GM18511 (cell line): Measurements from ENCODE around the gene FUT3.

Experiments used
- ATAC-seq: cut with Tn5 transposase; IDR thresholded peaks from one replicate; pipeline ENCODE4 v1.9.1; 2021; ENCODE audit warnings: mild to moderate bottlenecking, moderate library complexity; ENCODE audit not compliant: unreplicated experiment

Gene FUT3

DNA sequence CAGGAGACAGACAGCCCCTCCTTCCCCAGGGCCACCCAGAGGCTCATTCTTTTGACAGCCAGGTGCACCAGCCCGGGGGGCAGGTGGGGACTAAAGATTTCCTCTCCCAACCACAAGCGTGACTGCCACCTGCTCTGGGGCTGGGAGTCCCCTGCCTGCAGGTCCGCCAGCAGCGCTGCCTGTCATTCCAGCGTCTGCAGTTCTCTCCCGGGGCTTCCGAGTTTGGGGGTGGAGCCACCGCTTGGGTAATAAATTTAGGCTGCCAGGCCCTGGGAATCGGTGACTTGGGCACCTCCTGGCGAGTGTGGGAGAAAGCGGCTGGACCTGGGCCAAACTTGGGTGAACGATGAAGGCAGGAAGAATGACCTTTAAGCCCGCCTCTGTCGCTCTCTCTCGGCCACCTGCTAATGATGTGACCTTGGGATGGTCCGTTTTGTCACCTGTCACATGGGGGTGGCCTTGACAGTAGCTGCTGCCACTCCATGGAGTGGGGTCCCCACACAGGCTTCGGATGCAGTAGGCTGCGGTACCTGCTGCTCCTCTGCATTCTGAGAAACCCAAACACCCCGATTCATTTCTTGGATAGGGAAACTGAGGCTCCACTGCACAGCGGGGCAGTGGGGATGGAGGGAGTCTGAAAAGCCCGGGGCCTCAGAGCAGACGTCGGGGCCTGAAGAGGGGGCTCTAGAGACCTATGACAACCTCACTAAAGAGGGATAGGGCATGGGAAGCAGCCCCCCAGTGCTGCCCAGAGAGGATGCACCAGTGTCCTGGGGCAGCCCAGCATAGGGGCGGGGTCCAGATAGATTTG, 24.5 kb downstream of the FUT3 start:
- ATAC-seq, result no peak

- no peak for ATAC-seq
Observed at GRCh38 chr19:5825178-5825577, 26.1 kb downstream of the FUT3 start.

GRCh38 chr19:5824751-5825150, 26.5 kb downstream of the FUT3 start:
- ATAC-seq, result no peak

DNA sequence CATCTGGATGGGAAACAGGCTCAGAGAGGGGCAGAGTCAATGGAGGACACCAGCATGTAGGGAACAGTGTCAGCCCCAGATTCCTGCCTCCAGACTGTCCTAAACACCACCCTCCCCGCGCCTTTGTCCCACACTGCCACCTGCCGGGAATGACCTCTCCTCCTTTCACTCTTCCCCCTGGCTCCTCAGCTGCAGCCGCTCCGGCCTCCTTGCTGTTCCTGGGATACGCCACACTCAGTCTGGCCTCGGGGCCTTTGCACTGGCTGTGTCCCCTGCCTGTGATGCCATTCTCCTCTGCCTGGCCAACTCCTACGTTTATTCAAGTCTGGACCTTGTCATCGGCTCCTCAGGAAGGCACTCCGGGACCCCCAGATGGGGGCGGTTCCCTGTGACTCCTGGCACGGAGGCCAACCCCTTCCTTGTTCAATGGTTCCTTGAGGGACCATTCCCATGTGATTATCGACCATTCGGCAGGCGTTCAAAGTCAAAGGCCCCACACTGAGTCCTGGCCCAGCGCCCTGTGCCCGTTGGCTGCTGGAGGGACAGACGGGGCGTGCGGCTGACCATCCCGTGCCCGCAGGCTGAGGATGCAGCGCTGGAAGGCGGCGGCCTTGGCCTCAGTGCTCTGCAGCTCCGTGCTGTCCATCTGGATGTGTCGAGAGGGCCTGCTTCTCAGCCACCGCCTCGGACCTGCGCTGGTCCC, 27.5 kb downstream of the FUT3 start:
- ATAC-seq, result no peak

DNA sequence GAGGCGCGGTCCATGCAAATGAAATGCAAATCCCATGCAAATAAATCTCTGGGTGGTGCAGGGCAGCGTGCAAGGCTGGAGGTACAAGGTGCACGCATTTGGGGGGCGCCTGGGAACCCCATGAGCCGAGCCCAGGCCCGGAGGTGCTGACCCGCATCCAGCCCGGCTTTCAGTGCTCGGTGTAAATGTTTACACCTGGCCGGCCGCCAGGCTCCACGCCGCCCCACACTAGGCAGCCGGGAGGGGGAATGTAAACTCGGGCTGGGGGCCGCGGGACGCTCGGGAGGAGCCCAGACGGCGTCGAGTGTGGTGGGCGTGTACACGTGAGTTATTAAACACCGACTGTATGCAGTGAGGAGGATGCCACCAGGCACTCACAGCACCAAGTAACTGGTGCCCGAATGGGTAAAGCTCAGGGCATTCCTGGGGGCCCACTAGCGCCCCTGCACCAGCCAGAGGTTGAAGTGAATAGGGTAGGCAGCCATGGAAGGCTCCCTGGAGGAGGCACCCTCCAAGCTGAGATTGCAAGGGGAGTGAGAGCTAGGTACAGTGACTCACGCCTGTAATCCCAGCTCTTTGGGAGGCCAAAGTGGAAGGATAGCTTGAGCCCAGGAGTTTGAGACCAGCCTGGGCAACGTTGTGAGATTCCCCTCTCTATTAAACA, 28.9 kb downstream of the FUT3 start:
- ATAC-seq, result no peak

DNA sequence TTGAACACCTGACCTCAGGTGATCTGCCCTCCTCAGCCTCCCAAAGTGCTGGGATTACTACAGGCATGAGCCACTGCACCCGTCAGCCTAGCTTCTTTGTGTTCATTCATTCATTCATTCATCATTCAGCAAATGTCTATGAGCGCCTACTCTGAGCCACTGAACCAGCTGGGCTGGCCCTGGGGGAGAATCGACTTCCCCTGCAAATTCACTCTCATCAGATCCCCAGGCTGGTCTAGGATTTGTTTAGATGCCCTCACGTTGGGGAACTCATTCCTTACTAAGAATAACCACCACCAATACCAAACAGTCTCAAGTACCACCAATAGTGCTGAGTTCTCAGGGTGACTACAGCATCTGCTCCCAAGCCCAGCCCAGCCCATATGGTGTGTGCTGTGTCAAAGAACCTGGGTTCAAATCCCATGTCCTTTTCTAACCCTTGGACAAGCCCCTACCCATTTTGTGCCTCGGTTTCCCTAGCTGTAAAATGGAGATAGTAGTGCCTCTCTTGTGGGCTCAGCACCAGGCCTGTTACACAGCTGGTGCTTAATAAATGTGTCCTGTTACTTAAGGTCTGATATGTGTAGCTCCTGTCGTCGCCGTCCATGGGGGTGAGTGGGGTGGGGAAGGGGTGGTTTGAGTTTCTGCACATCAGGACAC, 29.6 kb downstream of the FUT3 start:
- ATAC-seq, result no peak

GRCh38 chr19:5820785-5821184, 30.5 kb downstream of the FUT3 start:
- ATAC-seq, result no peak

DNA sequence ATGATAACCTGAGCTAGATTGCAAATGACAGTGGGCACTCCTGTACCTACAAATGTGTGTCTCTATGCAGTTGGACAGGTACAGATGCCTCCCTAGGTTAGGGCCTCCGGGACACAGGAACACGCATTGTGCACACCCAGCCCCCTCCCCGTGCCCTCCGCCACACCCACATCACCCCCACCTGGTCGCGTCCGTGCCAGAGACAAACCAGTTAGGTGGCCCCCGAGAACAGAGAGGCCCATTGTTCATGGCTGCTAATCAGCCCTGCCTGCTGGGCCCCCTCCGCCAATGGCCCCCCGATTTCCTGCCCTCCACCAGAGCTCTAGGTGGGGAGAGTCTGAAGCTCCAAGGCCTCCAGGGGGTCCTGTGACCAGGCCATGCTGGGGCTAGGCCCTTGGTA, 32.7 kb downstream of the FUT3 start:
- no peak for ATAC-seq

DNA sequence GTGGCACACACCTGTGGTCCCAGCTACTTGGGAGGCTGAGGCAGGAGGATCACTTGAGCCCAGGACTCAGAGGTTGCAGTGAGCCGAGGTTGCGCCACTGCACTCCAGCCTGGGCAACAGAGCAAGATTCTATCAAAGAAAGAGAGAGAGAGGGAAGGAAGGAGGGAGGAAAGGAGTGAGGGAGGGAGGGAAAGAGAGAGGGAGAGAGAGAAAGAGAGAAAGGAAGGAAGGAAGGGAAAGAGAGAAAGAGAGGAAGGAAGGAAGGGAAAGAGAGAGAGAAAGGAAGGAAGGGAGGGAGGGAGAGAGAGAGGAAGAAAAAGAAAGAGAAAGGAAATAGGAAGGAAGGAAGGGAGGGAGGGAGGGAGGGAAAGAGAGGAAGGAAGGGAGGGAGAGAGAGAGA, 34.0 kb downstream of the FUT3 start:
- ATAC-seq, result no peak

DNA sequence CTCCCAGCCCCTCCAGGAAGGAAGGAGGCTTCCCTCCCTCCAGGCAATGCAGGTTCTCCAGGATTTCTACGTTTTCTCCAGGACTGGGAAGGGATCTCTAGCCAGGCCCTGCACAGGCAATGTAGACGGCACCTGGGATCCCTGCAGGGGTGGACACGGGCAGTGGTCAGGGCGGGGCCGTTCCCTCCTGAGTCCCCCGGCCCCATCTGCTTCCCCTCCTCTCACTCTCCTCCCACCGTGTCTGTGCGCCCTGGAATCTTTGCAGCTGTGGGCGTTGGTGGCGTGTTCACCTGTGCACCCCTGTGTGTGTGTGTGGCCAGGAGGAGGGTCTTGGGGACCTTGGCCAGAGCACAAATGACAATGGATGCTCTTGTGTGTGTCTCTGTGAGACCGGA, 36.4 kb downstream of the FUT3 start:
- no peak for ATAC-seq

GRCh38 chr19:5814123-5814851, 37.0 kb downstream of the FUT3 start:
- ATAC-seq, result no peak

DNA sequence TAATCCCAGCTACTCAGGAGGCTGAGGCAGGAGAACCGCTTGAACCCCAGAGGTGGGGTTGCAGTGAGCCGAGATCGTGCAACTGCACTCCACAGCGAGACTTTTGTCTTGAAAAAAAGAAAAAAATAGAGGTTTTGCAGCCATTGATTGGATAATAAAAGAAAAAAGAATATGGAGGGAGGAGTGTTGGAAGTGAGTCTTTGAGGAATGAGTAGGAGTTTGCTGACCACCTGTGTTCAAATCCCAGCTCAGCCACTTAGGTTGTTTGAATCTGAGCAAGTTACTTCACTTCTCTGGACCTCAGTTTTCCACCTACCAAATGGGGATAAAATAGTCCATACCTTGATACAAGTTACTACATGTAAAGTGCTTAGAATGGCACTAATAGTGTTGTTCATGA, 40.1 kb downstream of the FUT3 start:
- no peak for ATAC-seq

- no peak for ATAC-seq
Observed at GRCh38 chr19:5809469-5809868, 41.8 kb downstream of the FUT3 start.

- no peak for ATAC-seq
Observed at GRCh38 chr19:5809053-5809452, 42.2 kb downstream of the FUT3 start.

GRCh38 chr19:5808120-5808816, 43.0 kb downstream of the FUT3 start:
- ATAC-seq, result no peak

- ATAC-seq, result no peak
Observed at GRCh38 chr19:5806905-5807304, 44.3 kb downstream of the FUT3 start.

DNA sequence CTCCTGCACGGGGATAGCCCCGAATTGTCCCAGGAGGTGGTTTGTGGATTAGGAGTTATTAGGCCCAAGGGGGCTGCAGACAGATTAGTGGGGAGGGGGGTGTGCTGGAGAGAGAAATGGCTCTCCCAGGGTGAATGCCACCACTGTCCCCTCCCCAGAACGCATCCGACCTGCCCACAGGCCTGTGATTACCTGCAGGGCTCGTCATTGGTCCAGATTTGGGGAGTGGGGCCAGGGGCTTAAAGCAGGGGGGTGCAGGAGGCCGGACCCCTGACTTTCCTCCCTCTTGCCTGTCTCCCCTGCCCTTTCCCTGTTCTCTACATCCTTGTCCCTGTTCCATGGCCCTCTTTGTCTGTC, 45.1 kb downstream of the FUT3 start:
- ATAC-seq, result no peak

DNA sequence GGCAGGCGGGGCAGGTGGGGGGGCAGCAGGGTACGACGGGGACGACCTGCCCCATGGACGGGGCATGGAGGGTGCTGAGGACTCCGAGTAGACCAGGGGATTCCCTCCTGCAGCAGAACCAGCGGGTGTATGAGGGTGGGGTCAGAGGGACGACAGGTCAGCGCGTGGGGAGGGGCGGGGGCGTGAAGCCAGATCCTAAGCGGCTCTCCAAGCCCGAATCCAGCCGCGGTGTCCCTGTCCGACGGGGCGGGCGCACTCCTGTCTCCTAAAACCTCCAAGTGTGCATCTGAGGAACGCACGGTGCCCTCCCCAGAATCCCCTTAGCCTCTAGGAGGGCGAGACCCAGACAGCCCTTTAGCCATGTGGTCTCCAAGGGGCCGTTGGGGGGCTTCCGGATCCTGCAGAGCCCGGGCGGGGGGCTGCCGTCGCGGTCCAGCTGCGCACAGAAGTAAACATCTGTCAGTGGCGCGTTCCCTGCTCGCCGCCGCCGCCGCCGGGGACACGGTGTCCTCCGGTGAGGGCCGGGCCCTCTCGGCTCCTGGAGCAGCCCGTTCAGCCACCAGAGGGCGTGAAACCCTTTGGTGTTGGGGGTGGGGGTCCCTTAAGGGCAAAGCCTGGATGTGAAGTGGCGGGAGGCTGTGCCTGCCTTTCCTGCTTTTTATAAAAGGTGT, 45.7 kb downstream of the FUT3 start:
- ATAC-seq, result no peak

- ATAC-seq, result no peak
Observed at GRCh38 chr19:5804516-5805461, 46.5 kb downstream of the FUT3 start, which contains the start of gene NRTN. Gene NRTN, plus strand, starts transcription at chr19:5805067. Its CDS starts 19,099 bp downstream, at chr19:5824166.
